Measurements from ENCODE around the gene ANTXRL. TPM values are rescaled to one million over a fixed set of nuclear protein-coding genes. Genes with fewer than 3 reads are reported as not detected.
"Not testable (repeated sequence)": the region's sequence is repeated elsewhere in the genome, so short reads cannot be mapped to it uniquely, and the experiment has no call there.

Gene ANTXRL
- total RNA-seq, 1 donor from 2014 or later = not detected

- no peak for DNase-seq
- intact Hi-C loops (cut with DNase I) = no loop called here
- no peak for TF ChIP-seq CTCF (IDR thresholded peaks at IDR 0.05)
- Histone ChIP-seq H3K4me1 (peaks cover 2% of the 10 kb centered on the region), H3K27ac (no peak overlapping the region), H3K4me3 (no peak overlapping the region), H3K27me3 (ENCODE audit: low read depth) (no peaks in the 10 kb centered on the region), H3K9me3 (no peaks in the 10 kb centered on the region), H3K36me3 (no peaks in the 10 kb centered on the region)
- no peak for ATAC-seq
These were observed 10.8 kb downstream of the ANTXRL start for GRCh38 chr10:46297406-46298204.

GRCh38 chr10:46298477-46299285 is 11.9 kb downstream of the ANTXRL start:
- DNase-seq (no peak), ATAC-seq (no peak)
- no peaks in the 10 kb centered on the region for H3K36me3 ChIP-seq
- intact Hi-C loops (cut with DNase I) = no loop called here
- no peak overlapping the region for H3K4me3 ChIP-seq
- TF ChIP-seq CTCF (IDR thresholded peaks at IDR 0.05) = no peak
- H3K9me3 ChIP-seq = no peaks in the 10 kb centered on the region
- no peaks in the 10 kb centered on the region for H3K4me1 ChIP-seq
- no peak overlapping the region for H3K27ac ChIP-seq
- H3K27me3 ChIP-seq (ENCODE audit: low read depth) = no peaks in the 10 kb centered on the region

- no peaks in the 10 kb centered on the region for H3K36me3 ChIP-seq
- no peak for DNase-seq
- no peak overlapping the region for H3K27ac ChIP-seq
- no peak for TF ChIP-seq CTCF (IDR thresholded peaks at IDR 0.05)
- no peak overlapping the region for H3K4me3 ChIP-seq
- no peaks in the 10 kb centered on the region for H3K27me3 ChIP-seq (ENCODE audit: low read depth)
- no peaks in the 10 kb centered on the region for H3K9me3 ChIP-seq
- no peak for ATAC-seq
- intact Hi-C loops (cut with DNase I) = no loop called here
- no peaks in the 10 kb centered on the region for H3K4me1 ChIP-seq
These were observed 12.4 kb downstream of the ANTXRL start for GRCh38 chr10:46299286-46299535.

- no peaks in the 10 kb centered on the region for H3K4me1 ChIP-seq
- no peaks in the 10 kb centered on the region for H3K9me3 ChIP-seq
- ATAC-seq (no peak), DNase-seq (no peak)
- no peak overlapping the region for H3K27ac ChIP-seq
- no peak for TF ChIP-seq CTCF (IDR thresholded peaks at IDR 0.05)
- intact Hi-C loops (cut with DNase I) = no loop called here
- H3K27me3 ChIP-seq (ENCODE audit: low read depth) = no peaks in the 10 kb centered on the region
- no peaks in the 10 kb centered on the region for H3K36me3 ChIP-seq
- no peak overlapping the region for H3K4me3 ChIP-seq
These were observed 13.0 kb downstream of the ANTXRL start for GRCh38 chr10:46299536-46300369.

GRCh38 chr10:46300370-46300711 is 13.5 kb downstream of the ANTXRL start:
- H3K4me1 ChIP-seq; H3K9me3 ChIP-seq; H3K4me3 ChIP-seq; H3K36me3 ChIP-seq; ATAC-seq; H3K27ac ChIP-seq; intact Hi-C loops (cut with DNase I); H3K27me3 ChIP-seq (ENCODE audit: low read depth); DNase-seq: not testable (repeated sequence)
